GM19467 (cell line): Measurements from ENCODE around the gene CSAG1.
"Not testable (repeated sequence)": the region's sequence is repeated elsewhere in the genome, so short reads cannot be mapped to it uniquely, and the experiment has no call there.

ENCODE experiments used
- ATAC-seq: cut with Tn5 transposase; IDR thresholded peaks from one replicate; pipeline ENCODE4 v1.9.1; 2021; ENCODE audit warnings: mild to moderate bottlenecking, moderate library complexity; ENCODE audit not compliant: unreplicated experiment

CSAG1 gene

GRCh38 chrX:152700390-152700789 lies 33.1 kb downstream of the CSAG1 start:
- ATAC-seq, result not testable (repeated sequence)

DNA sequence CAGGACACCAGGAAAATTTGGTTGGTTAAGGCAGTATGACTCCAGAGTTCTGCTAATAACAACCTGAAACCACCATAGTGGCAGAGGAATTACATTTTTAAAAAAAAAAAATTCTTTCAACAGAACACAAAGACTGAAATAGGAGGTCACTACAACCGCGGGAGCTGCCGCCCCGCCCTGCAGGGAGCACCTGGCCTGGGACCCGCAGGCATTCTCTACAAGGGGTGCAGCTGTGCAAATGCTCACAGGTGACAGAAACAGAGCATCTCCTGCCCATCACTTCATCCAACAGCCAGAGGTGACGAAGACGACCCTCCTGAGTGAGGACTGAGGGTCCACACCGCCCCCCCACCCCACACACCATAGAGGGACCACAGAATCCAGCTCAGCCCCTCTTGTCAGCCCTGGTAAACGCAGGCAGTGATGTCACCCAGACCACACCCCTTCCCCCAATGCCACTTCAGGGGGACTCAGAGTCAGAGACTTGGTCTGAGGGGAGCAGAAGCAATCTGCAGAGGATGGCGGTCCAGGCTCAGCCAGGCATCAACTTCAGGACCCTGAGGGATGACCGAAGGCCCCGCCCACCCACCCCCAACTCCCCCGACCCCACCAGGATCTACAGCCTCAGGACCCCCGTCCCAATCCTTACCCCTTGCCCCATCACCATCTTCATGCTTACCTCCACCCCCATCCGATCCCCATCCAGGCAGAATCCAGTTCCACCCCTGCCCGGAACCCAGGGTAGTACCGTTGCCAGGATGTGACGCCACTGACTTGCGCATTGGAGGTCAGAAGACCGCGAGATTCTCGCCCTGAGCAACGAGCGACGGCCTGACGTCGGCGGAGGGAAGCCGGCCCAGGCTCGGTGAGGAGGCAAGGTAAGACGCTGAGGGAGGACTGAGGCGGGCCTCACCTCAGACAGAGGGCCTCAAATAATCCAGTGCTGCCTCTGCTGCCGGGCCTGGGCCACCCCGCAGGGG lies 35.3 kb downstream of the CSAG1 start, which contains the start of gene MAGEA3:
Gene MAGEA3, plus strand, starts transcription at position 843 of the 980 bp plus-strand sequence. CDS start 2,039 bp downstream, outside the sequence.
- not testable (repeated sequence) for ATAC-seq

DNA sequence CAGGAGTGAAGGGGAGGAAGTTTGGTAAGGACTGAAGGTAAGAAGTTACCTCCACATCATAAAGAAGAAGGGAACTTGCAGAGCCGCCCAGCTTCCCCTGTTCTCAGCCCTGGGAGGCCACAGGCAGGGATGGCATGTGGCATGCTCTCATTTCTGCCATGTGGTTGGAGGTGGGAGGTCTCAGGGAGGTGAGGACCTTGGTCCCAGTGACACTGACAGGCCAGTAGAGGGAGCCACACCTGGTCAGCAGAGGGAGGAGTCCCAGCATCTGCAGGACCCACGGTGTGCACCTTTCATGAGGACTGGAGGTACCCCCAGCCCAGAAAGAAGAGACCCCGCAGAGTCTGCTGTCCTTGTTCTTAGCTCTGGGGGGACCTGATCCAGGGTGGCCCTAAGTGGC lies 52.5 kb downstream of the CSAG1 start:
- peak; percentile 76 for ATAC-seq
